ENCODE results near the gene TEAD1.

- TF ChIP-seq CTCF (IDR thresholded peaks at IDR 0.05) (no peak), POLR2A (IDR thresholded peaks at IDR 0.05) (no peak)
Measured at GRCh38 chr11:12989428-12990161, 315.4 kb downstream of the TEAD1 start.
